ENCODE data around the gene GLT8D1. TPM values are rescaled to one million over a fixed set of nuclear protein-coding genes. Genes with fewer than 3 reads are reported as not detected.
"Not testable (repeated sequence)": the region's sequence is repeated elsewhere in the genome, so short reads cannot be mapped to it uniquely, and the experiment has no call there.

Gene GLT8D1
- 100 TPM for total RNA-seq (ENCODE audit: insufficient read depth, low replicate concordance)

- peak; percentile 90 for DNase-seq (ENCODE audit: low spot score)
Measured at GRCh38 chr3:52705688-52706686, at the start of gene GLT8D1, which contains the start of gene SPCS1. TSS of gene GLT8D1 (minus strand) at chr3:52705791. CDS start at chr3:52700460, 5,331 bp downstream. TSS of gene SPCS1 (plus strand) at chr3:52706106. CDS start at chr3:52706247, 141 bp downstream.

DNA sequence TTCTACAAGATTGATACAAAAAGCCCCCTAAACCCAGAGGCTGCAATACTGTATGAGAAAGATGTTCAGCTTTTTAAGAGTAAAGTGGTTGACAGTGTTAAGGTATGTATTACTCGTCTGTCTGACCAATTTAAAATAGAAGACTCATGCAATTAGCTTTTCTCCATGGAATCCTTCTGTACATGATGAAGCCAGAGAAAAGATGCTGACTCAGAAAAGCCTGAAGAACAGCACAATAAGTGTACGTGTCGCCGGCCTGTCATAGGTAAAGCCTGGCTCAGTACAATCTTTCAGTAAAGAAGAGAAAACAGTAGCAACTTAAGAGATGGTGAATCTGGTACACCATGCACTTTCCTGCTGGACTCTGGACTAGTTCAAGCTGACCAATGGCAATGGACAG is 48.8 kb upstream of the GLT8D1 start:
- DNase-seq (ENCODE audit: low spot score): no peak

GRCh38 chr3:52752045-52752660 is 46.6 kb upstream of the GLT8D1 start:
- no peak for DNase-seq (ENCODE audit: low spot score)

DNA sequence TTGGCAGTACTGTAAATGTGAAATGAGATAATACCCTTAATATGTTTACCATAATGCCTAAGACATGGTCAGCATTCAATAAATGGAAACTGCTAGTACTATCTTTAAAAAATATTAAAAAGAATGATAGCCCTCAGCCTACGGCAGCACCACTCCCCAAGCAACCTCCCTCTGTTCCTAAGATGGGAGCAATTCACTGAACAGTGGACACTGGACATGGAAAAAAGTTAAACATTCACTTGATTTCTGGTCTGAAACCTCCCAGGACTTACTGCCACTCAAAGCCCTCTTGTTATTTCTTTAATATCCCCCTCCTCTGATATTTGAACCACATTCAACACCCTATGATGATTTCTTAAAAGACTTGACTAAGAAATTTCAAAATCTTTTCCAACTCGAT is 38.1 kb upstream of the GLT8D1 start:
- DNase-seq (ENCODE audit: low spot score): no peak

DNA sequence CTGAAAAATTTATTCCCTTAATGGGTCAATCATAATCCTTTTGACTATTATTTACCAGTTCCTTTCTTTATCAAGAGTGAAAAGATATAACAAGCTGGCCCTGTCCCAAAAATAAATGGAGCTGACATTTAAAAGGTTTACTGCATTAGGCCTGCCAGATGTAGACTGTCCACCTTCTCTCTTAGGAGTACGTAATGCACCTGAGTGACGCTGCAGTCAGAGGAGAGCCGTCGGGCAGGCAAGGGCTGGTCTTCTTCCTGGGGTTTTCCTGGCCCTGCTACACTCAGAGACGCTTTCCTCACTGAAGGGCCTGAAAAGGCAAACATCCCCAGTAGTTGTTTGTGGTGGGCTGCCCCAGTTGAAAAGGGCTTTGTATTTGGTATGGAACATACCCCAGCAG is 37.6 kb upstream of the GLT8D1 start:
- no peak for DNase-seq (ENCODE audit: low spot score)

DNA sequence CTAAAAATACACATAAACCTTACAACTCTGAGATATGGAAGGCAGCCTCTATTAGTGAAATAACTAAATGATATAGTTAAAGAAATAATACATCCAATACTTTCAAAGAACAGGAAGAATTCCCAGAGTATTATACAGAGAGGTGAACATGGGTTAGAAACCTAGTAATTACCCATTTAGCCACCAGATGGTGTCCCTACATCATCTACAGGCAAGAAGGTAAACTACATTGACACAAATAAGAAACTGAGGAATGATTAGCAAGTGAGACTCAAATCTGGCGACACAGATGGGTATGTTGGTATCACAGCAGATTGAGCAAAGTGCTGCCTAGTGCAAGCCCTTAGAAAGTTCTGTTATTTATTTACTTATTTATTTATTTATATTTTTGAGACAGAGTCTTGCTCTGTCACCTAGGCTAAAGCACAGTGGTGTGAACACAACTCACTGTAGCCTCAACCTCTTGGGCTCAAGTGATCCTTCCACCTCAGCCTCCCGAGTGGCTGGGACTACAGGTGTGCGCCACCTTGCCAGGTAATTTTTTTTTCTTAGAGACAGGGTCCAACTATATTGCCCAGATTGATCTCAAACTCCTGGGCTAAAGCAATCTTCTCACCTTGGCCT is 36.9 kb upstream of the GLT8D1 start:
- peak; percentile 34 for DNase-seq (ENCODE audit: low spot score)

DNA sequence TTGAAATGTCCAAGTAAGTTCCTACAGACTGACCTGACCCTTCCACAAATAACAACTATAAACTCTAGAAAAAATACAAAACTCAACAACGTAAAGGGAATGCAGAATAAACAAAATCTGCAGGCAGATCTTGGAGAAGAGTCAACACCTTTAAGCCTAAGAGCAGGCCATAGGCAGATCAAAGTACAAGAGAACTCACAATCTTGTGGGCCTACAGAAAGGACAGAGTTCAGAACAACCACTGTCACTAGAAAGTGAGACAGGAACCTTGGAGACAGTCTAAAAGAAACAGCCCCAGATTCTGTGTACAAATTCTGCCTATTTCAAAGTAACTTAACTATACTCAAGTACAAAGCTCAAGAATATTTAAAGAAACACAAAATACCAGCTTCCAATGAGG is 34.1 kb upstream of the GLT8D1 start:
- DNase-seq (ENCODE audit: low spot score): no peak

GRCh38 chr3:52733256-52733891 is 27.8 kb upstream of the GLT8D1 start:
- no peak for DNase-seq (ENCODE audit: low spot score)

GRCh38 chr3:52731590-52731989 is 26.0 kb upstream of the GLT8D1 start:
- DNase-seq (ENCODE audit: low spot score): no peak

GRCh38 chr3:52730681-52731080 is 25.1 kb upstream of the GLT8D1 start:
- DNase-seq (ENCODE audit: low spot score): no peak

DNA sequence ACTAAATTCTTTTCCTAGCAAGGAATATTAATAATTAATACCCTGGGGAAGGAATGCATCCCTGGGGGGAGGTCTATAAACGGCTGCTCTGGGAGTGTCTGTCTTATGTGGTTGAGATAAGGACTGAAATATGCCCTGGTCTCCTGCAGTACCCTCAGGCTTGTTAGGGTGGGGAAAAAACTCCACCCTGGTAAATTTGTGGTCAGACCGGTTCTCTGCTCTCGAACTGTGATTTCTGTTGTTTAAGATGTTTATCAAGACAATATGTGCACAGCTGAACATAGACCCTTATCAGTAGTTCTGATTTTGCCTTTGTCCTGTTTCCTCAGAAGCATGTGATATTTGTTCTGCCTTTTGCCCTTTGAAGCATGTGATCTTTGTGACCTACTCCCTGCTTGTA is 23.2 kb upstream of the GLT8D1 start:
- DNase-seq (ENCODE audit: low spot score): not testable (repeated sequence)

DNA sequence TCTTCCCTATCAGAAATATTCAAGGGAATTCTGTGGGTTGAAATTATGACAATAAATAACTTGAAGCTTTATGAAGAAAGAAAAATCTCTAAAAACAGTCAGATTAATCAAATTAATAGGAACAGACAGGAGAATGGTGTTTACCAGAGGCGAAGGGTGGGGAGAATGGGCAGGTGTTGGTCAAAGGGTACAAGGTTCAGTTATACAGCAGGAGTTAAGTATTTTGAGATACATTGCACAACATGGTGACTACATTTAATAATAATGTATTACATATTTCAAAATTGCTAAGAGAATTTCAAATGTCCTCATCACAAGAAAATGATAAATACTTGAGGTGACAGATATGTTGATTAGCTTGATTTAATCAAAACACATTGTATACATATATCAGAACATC is 18.9 kb upstream of the GLT8D1 start:
- DNase-seq (ENCODE audit: low spot score): no peak

- no peak for DNase-seq (ENCODE audit: low spot score)
Measured at GRCh38 chr3:52723935-52724334, 18.3 kb upstream of the GLT8D1 start.

DNA sequence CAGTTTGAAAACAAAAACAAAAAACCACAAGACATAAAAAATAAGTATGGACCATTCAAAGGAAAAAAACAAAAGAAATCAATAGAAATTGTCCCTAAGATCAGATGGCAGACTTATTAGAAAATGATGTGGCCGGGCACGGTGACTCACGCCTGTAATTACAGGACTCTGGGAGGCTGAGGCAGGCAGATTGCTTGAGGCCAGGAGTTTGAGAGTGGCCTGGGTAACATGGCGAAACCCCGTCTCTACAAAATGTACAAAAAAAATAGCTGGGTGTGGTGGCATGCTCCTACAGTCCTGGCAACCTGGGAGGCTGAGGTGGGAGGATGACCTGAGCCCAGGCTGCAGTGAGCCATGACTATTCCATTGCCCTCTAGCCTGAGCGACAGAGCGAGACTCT is 16.9 kb upstream of the GLT8D1 start:
- no peak for DNase-seq (ENCODE audit: low spot score)

DNA sequence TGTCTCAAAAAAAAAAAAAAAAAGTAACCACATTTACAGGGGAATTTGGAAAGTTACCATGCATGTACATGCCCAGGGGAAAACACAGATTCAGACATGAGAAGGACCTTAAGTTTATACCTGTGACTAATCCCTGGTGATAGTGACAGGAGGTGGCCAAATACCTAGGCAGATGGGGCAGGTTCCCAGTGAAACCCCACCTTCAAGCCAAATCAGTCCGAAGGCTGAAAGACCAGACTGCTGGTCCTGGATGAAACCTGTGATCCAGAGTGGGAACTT is 16.1 kb upstream of the GLT8D1 start:
- no peak for DNase-seq (ENCODE audit: low spot score)

DNA sequence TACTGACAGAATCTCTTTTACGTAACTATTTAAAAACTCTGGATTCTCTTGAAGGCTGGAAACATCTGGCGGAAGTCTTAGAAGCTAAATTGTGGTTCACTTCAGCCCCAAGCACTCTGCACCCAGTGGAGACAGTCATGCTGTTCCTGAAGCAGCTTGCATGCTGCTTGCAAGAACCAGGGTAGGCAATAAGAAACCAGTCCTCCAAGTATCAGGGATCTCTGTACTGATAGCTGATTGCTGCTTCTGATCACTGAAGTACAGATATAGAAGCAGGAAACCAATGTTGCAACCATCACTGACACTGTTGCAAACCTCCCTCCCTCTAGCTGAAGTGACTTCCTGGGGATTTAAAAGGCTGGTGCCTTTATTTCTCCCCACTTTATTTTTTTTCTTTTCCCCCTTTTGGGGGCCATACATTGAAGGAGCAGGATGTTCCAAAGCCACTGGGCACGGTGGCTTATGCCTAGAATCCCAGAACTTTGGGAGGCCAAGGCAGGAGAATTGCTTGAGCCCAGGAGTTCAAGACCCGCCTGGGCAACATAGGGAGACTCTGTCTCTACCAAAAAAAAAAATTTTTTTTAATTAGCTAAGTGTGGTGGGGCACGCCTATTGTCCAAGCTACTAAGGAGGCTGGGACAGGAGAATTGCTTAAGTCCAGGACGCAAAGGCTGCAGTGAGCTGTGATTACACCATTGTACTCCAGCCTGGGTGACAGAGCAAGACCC is 15.6 kb upstream of the GLT8D1 start:
- DNase-seq (ENCODE audit: low spot score): peak; percentile 16

GRCh38 chr3:52719618-52720017 is 14.0 kb upstream of the GLT8D1 start:
- DNase-seq (ENCODE audit: low spot score): no peak

DNA sequence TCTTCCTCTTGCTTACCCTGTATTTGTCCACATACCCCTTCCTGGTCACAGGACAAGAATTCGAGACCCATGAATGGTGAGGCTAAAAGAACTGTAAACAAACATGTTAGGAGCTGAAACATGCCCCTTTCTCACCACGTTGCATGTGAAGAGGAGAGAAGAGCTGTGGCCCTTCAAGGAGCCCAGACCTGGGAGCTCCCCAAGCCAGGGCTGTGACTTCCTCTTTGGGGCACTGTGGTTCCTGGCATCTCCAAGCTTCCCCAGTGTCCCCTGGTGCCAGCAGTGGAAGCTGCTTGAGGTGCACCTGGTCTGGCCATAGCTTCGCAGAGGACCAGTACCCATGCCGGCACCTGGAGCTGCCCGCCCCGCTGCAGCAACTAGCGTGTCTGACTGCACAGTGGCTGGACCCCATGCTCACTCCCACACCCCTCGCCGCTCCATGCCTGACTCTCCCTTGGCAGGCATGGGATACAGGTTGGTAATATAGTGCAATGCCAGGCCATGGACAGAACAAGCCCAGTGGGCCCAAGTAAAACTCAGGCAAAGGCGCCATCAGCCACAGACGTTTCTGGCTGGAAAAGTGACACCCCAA is 10.2 kb upstream of the GLT8D1 start:
- DNase-seq (ENCODE audit: low spot score): no peak

GRCh38 chr3:52714335-52715302 is 9.0 kb upstream of the GLT8D1 start:
- DNase-seq (ENCODE audit: low spot score): no peak

Data from umbilical cord (tissue), 2 donors.